Naive thymus-derived CD4-positive, alpha-beta T cell (primary cell): ENCODE results near the gene MVK. TPM values are rescaled to one million over a fixed set of nuclear protein-coding genes. Genes with fewer than 3 reads are reported as not detected.

Source experiments
- ATAC-seq: fragments of 150-1000 bp; cut with Tn5 transposase; 2 replicates; pipeline ENCODE4 v1.10.0; 2021; ENCODE audit warnings: mild to moderate bottlenecking, moderate library complexity
- CTCF ChIA-PET: fragments of 350-600 bp; sonication (Branson Sonifier 250); formaldehyde crosslinking; loops from one replicate; lab custom pipeline; 2021; ENCODE audit warnings: antibody characterized with exemption; lab: Charles Lee
- POLR2A ChIA-PET: fragments of 350-600 bp; sonication (Branson Sonifier 250); formaldehyde crosslinking; loops from one replicate; lab custom pipeline; 2021; ENCODE audit warnings: antibody characterized with exemption, inconsistent platforms; lab: Charles Lee
- DNase-seq, 9 donors: peaks; one replicate each; pipeline versions ENCODE4 v3.0.0 to v3.0.0-alpha.2; 2020 to 2022; ENCODE audit warnings: mixed read lengths in 1 of 9
- H3K27ac ChIP-seq: one replicate; pipeline ENCODE4 v1.7.0; 2013; ENCODE audit warnings: mild to moderate bottlenecking, low read depth, low read length, moderate library complexity
- H3K27me3 ChIP-seq, 2 donors: one replicate each; pipeline ENCODE4 v1.7.0; 2013; ENCODE audit warnings: low read length in 2 of 2, mild to moderate bottlenecking in 2 of 2, moderate library complexity in 2 of 2; ENCODE audit not compliant: control insufficient read depth in 2 of 2, insufficient read depth in 2 of 2
- H3K36me3 ChIP-seq, 3 experiments: 1 replicate in 2 of 3; 2 replicates in 1 of 3; pipeline ENCODE4 v1.7.0; 2013; ENCODE audit warnings: low read length in 3 of 3, mild to moderate bottlenecking in 3 of 3, moderate library complexity in 1 of 3; ENCODE audit not compliant: insufficient read depth in 3 of 3, control insufficient read depth in 2 of 3
- H3K4me1 ChIP-seq, 2 donors: one replicate each; pipeline ENCODE4 v1.7.0; 2013; ENCODE audit warnings: low read length in 2 of 2, mild to moderate bottlenecking in 2 of 2, moderate library complexity in 1 of 2; ENCODE audit not compliant: control insufficient read depth in 2 of 2, insufficient read depth in 2 of 2
- H3K4me3 ChIP-seq: 2 replicates; pipeline ENCODE4 v1.7.0; 2013; ENCODE audit warnings: mild to moderate bottlenecking, low read length
- H3K9me3 ChIP-seq, 3 experiments: 1 replicate in 2 of 3; 2 replicates in 1 of 3; pipeline ENCODE4 v1.7.0; 2013; ENCODE audit warnings: low read length in 3 of 3; ENCODE audit not compliant: control insufficient read depth in 2 of 3
- H3K27ac Mint-ChIP-seq, 9 donors: one replicate each; pipeline ENCODE4 v1.8.0; 2020 to 2022; ENCODE audit warnings: mixed read lengths in 9 of 9, mild to moderate bottlenecking in 8 of 9, moderate library complexity in 5 of 9, inconsistent platforms in 2 of 9
- H3K27me3 Mint-ChIP-seq, 5 donors: one replicate each; pipeline ENCODE4 v1.8.0; 2021 to 2022; ENCODE audit warnings: mixed read lengths in 5 of 5, mild to moderate bottlenecking in 1 of 5
- H3K36me3 Mint-ChIP-seq, 5 donors: one replicate each; pipeline ENCODE4 v1.8.0; 2020 to 2022; ENCODE audit warnings: mixed read lengths in 5 of 5, mild to moderate bottlenecking in 3 of 5, inconsistent platforms in 1 of 5
- H3K4me1 Mint-ChIP-seq, 7 donors: one replicate each; pipeline ENCODE4 v1.8.0; 2020 to 2022; ENCODE audit warnings: mixed read lengths in 7 of 7, mild to moderate bottlenecking in 3 of 7, inconsistent platforms in 1 of 7
- H3K4me3 Mint-ChIP-seq, 10 donors: one replicate each; pipeline ENCODE4 v1.8.0; 2020 to 2022; ENCODE audit warnings: mild to moderate bottlenecking in 10 of 10, mixed read lengths in 10 of 10, moderate library complexity in 6 of 10, inconsistent platforms in 2 of 10
- H3K9me3 Mint-ChIP-seq, 11 donors: one replicate each; pipeline ENCODE4 v1.8.0; 2020 to 2022; ENCODE audit warnings: mixed read lengths in 11 of 11, mild to moderate bottlenecking in 4 of 11, inconsistent platforms in 1 of 11, moderate library complexity in 1 of 11
- intact Hi-C, 2 donors: fragments of 100-400 bp; cut with micrococcal nuclease; formaldehyde crosslinking; loops; one replicate each; pipeline ENCODE4 v1.15.1; 2023
- polyA plus RNA-seq, 2 donors: library from polyadenylated mRNA; unstranded; fragments of 300-500 nt; fragmentation: Illumina TruSeq; gene quantifications; one replicate each; pipeline ENCODE4 v1.2.3, GENCODE V29; 2021
- total RNA-seq, 6 experiments: library from RNA in 5 of 6; stranded (reverse) in 5 of 6; gene quantifications; 1 replicate in 5 of 6; 2 replicates in 1 of 6; pipeline ENCODE4 v1.2.3 and lab custom pipeline; 2021 to 2026

MVK gene
- total and polyA plus RNA-seq, 7 experiments from 2014 or later = 1.7 to 14.8 (median 11.7) TPM

GRCh38 chr12:109624467-109624866 lies 50.9 kb downstream of the MVK start:
- Mint-ChIP-seq H3K4me1 (peaks cover 0 to 12% (median 5%) of the 10 kb centered on the region in 7 donors), H3K27ac (no peak overlapping the region)
- no peak overlapping the region for H3K4me3 ChIP-seq

GRCh38 chr12:109625131-109625559 lies 51.6 kb downstream of the MVK start:
- CTCF ChIA-PET = no interaction called here
- intact Hi-C loops = no loop called here
- peaks cover 20 to 54% (median 27%) of the 10 kb centered on the region in 5 donors for H3K27me3 Mint-ChIP-seq

More at GRCh38 chr12:109624467-109624866, 50.9 kb downstream of the MVK start:
- H3K9me3 ChIP-seq = no peaks in the 10 kb centered on the region
- peaks cover 0 to 4% (median 0%) of the 10 kb centered on the region in 5 donors for H3K36me3 Mint-ChIP-seq
- no peak overlapping the region for H3K27ac ChIP-seq
- ChIA-PET POLR2A (no interaction called here), CTCF (no interaction called here)
- H3K36me3 ChIP-seq = no peaks in the 10 kb centered on the region
- no peak for ATAC-seq
- no peaks in the 10 kb centered on the region for H3K4me1 ChIP-seq
- no peak overlapping the region for H3K4me3 Mint-ChIP-seq
- DNase-seq = no peak
- H3K27me3 ChIP-seq = no peaks in the 10 kb centered on the region
- intact Hi-C loops = no loop called here
- no peaks in the 10 kb centered on the region for H3K9me3 Mint-ChIP-seq
- peaks cover 20 to 53% (median 26%) of the 10 kb centered on the region in 5 donors for H3K27me3 Mint-ChIP-seq

GRCh38 chr12:109625749-109626377 lies 52.3 kb downstream of the MVK start:
- no peaks in the 10 kb centered on the region for H3K9me3 ChIP-seq
- ChIA-PET CTCF (no interaction called here), POLR2A (no interaction called here)
- Mint-ChIP-seq H3K27me3 (peaks cover 18 to 61% (median 32%) of the 10 kb centered on the region in 5 donors), H3K36me3 (peaks cover 0 to 8% (median 0%) of the 10 kb centered on the region in 5 donors), H3K9me3 (no peaks in the 10 kb centered on the region), H3K27ac (no peak overlapping the region), H3K4me1 (peaks cover 0 to 12% (median 5%) of the 10 kb centered on the region in 7 donors), H3K4me3 (no peak overlapping the region)
- ATAC-seq = no peak
- H3K4me1 ChIP-seq = no peaks in the 10 kb centered on the region
- H3K27me3 ChIP-seq = no peaks in the 10 kb centered on the region
- no peak overlapping the region for H3K4me3 ChIP-seq
- no peak overlapping the region for H3K27ac ChIP-seq
- no peaks in the 10 kb centered on the region for H3K36me3 ChIP-seq
- DNase-seq = no peak
- intact Hi-C loops = no loop called here

More at GRCh38 chr12:109625131-109625559, 51.6 kb downstream of the MVK start:
- Histone ChIP-seq H3K4me1 (no peaks in the 10 kb centered on the region), H3K4me3 (no peak overlapping the region), H3K27ac (no peak overlapping the region), H3K9me3 (no peaks in the 10 kb centered on the region), H3K36me3 (no peaks in the 10 kb centered on the region), H3K27me3 (no peaks in the 10 kb centered on the region)
- Mint-ChIP-seq H3K4me1 (peaks cover 0 to 12% (median 5%) of the 10 kb centered on the region in 7 donors), H3K4me3 (no peak overlapping the region), H3K9me3 (no peaks in the 10 kb centered on the region), H3K27ac (peak overlapping the region in 1 of 9 donors; percentile 17), H3K36me3 (peaks cover 0 to 5% (median 0%) of the 10 kb centered on the region in 5 donors)
- DNase-seq (no peak), ATAC-seq (no peak)
- POLR2A ChIA-PET = no interaction called here

- ATAC-seq = no peak
- H3K4me1 Mint-ChIP-seq = peaks cover 0 to 7% (median 0%) of the 10 kb centered on the region in 7 donors
- H3K4me3 Mint-ChIP-seq = no peak overlapping the region
- H3K36me3 Mint-ChIP-seq = peaks cover 0 to 8% (median 0%) of the 10 kb centered on the region in 5 donors
- no peaks in the 10 kb centered on the region for H3K36me3 ChIP-seq
- H3K9me3 ChIP-seq = no peaks in the 10 kb centered on the region
- ChIA-PET POLR2A (no interaction called here), CTCF (no interaction called here)
- H3K27ac Mint-ChIP-seq = no peak overlapping the region
- no peaks in the 10 kb centered on the region for H3K4me1 ChIP-seq
- no peak overlapping the region for H3K27ac ChIP-seq
- H3K27me3 Mint-ChIP-seq = peaks cover 11 to 64% (median 28%) of the 10 kb centered on the region in 5 donors
- no peaks in the 10 kb centered on the region for H3K27me3 ChIP-seq
- H3K9me3 Mint-ChIP-seq = no peaks in the 10 kb centered on the region
- intact Hi-C loops = no loop called here
- no peak overlapping the region for H3K4me3 ChIP-seq
- no peak for DNase-seq
Measured at GRCh38 chr12:109626378-109627115, 53.0 kb downstream of the MVK start.

- Mint-ChIP-seq H3K9me3 (no peaks in the 10 kb centered on the region), H3K4me3 (no peak overlapping the region), H3K4me1 (peaks cover 0 to 1% (median 0%) of the 10 kb centered on the region in 7 donors), H3K36me3 (peaks cover 0 to 8% (median 0%) of the 10 kb centered on the region in 5 donors), H3K27me3 (peaks cover under 1 to 59% (median 28%) of the 10 kb centered on the region in 5 donors), H3K27ac (no peak overlapping the region)
- no peak overlapping the region for H3K4me3 ChIP-seq
- ChIA-PET CTCF (no interaction called here), POLR2A (interaction anchor here (0.6 kb wide), 1 partner anchor 76 kb away, joined by 4 read pairs; no protein-coding TSS in a partner anchor)
- no peaks in the 10 kb centered on the region for H3K36me3 ChIP-seq
- no peaks in the 10 kb centered on the region for H3K4me1 ChIP-seq
- intact Hi-C loops = no loop called here
- H3K27ac ChIP-seq = no peak overlapping the region
- no peak for ATAC-seq
- no peak for DNase-seq
- no peaks in the 10 kb centered on the region for H3K9me3 ChIP-seq
- H3K27me3 ChIP-seq = no peaks in the 10 kb centered on the region
Measured at GRCh38 chr12:109627633-109628032, 54.0 kb downstream of the MVK start.

- peaks cover 0 to 8% (median 0%) of the 10 kb centered on the region in 5 donors for H3K36me3 Mint-ChIP-seq
- Histone ChIP-seq H3K27ac (no peak overlapping the region), H3K36me3 (no peaks in the 10 kb centered on the region), H3K4me3 (no peak overlapping the region), H3K4me1 (no peaks in the 10 kb centered on the region), H3K9me3 (no peaks in the 10 kb centered on the region), H3K27me3 (no peaks in the 10 kb centered on the region)
- ChIA-PET POLR2A (interaction anchor here (0.6 kb wide), 1 partner anchor 30 kb away, joined by 3 read pairs; no protein-coding TSS in a partner anchor), CTCF (interaction anchor here (0.6 kb wide), 1 partner anchor 32 kb away, joined by 3 read pairs; no protein-coding TSS in a partner anchor)
- H3K4me3 Mint-ChIP-seq = no peak overlapping the region
- H3K27ac Mint-ChIP-seq = no peak overlapping the region
- intact Hi-C loops = no loop called here
- H3K4me1 Mint-ChIP-seq = peaks cover 0 to 1% (median 0%) of the 10 kb centered on the region in 7 donors
- H3K9me3 Mint-ChIP-seq = peaks cover 0 to 16% (median 0%) of the 10 kb centered on the region in 11 donors
- no peak for DNase-seq
- H3K27me3 Mint-ChIP-seq = peaks cover 0 to 54% (median 26%) of the 10 kb centered on the region in 5 donors
- no peak for ATAC-seq
Measured at GRCh38 chr12:109630107-109630506, 56.5 kb downstream of the MVK start.
